ENCODE measurements around the gene KIF26B.

KIF26B gene

DNA sequence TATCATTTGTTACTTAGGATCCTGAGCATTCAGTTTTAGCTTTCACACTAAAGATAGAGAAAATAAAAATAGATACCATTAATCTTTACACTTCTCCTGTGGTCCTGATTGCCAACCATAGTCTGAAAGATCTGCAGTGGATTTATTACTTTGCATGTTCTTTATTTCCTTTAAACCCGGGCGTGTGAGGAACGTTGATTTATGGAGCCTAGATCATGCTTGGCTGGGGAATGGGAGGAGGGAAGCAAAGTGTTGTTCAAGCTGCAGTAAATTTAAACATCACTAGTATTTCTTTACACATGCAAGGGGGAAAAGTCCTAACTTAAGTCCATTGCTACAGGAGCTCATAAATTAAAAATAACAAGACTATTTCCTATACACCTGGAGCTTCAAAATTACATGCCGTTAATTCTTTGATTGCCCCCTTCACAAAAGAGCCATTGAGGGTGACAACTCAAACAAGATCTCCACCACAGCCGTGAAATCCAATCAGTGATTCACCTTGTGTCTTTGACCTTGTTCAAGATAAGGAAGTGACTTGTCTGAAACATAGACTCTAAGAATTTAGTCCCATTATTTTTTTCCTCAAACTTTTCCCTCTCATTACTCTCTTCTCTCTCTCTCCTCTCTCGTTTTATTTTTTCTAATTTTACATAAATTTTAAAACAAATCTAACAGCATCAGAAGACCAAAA is 282.7 kb downstream of the KIF26B start:
- no peak for DNase-seq

DNA sequence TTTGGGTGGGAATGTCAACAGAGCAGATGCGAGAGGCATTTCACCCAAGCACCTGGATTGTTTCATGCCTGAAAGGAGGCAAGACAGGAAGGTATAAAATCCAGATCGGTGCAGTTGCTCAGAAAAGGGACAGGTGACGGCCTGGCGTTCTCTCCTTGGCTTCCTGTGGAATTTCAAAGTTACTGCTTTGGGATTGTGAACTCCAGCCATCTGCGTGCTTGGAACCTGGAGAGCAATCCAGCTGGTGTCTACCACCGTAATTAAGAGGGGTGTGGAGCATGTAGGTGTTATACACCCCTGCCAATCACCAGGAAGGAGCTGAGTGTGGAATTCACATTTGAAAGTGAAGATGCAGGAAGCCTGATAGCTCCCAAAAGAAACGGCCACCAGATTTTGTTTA is 286.1 kb downstream of the KIF26B start:
- no peak for DNase-seq

DNA sequence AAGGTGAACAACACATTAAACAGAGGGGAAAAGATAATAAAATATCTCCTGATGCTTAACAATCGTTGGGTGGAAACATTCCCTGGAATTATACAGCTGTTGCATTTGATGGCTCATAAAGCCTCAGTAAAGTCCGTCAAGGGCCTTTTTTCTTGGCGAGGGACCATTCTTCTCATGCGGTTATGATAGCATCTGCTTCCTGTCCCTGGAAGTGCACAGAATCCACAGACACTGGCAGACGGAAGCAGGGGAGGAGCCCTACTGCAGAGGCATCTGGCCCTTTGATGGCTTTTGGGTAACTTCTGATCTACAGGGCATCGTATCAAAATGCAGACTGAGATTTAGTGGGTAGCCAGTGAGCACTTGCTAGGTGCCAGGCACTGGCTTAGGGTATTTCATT is 286.9 kb downstream of the KIF26B start:
- no peak for DNase-seq

DNA sequence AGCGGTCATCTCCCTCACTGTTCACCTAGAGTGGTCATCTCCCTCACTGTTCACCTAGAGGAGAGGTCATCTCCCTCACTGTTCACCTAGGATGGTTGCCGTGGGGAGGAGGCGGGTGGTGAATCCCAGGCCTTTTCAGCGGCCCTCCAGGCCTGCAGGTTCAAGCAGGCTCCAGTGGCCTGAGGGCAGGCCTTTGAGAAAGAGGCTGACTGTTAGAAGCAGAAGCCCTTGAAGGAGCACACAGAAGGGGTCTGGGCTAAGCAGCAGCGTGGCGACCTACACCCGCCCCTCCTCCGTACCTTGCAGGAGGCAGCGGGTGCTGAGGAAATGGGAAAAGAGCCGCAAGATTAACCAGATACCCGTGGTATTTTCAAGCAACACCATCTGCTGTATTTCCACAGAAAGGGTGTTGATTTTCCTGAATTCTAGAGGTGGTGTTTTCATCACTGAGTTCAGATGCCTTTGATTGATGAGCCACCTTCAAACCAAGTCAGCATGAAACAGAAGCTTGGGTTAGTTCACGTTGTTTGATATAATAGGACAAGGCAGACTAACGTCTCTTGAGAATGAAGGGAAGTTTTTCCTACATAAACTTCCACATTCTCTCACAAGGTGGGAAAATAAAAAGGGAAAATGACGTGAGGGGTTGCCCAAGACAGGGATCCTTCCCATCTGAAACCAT is 289.5 kb downstream of the KIF26B start:
- no peak for DNase-seq

DNA sequence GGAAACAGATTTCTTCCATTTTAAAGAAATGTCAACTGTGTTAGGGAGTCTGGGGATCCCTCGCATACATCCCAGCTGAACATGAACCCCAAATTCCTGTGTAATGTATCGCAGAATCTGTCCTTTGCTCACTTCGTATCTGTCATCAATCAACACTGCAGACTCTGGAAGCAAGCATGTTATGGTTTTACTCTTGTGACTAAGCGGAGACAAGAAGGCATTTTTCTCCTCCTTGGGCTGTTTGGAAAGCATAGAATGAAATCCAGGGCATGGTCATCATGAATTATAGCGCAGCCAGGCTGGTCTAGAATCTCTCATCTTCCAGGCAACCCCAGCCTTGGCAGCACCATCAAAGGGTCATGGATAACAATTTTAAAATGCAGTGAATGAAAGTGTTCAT is 290.2 kb downstream of the KIF26B start:
- DNase-seq: no peak

DNA sequence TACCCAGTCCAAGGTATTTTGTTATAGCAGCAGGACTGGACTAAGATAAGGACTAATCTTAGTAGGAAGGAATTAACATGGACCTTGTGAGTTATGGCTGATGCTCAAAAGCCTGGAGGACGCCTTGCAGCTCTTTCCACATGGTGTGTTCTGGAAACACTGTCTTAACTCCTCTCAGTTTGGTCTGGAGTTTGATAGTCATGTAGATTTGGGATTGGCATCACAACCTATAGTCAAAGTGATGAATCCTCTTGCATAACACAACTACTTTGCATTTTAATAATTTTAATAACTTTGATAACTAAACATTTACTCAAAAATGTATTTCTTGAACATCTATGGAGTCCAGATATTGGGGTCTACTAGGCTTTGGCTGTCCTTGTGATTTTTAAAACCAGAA is 293.7 kb downstream of the KIF26B start:
- no peak for DNase-seq

DNA sequence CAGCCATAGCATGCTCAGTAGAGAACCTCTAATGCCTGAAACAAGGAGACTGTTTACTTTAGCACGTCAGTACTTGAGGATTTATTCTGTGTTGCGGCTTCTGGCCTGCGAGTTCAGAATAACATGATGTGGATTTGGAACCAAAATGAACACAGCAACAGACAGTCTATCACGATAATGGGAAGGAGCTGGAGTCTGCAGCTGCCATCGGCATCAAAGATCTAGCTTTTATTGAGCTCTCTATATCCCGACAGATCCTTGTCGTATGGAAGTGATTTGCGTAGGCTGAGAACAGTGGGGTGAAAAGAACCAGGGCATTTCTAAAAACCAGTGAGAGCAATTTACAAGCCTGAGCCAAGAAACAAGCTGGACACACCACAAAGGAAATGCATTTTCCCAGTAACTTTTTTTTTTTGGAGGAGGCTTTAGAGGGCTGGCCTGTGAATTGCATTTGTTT is 294.2 kb downstream of the KIF26B start:
- DNase-seq: no peak

DNA sequence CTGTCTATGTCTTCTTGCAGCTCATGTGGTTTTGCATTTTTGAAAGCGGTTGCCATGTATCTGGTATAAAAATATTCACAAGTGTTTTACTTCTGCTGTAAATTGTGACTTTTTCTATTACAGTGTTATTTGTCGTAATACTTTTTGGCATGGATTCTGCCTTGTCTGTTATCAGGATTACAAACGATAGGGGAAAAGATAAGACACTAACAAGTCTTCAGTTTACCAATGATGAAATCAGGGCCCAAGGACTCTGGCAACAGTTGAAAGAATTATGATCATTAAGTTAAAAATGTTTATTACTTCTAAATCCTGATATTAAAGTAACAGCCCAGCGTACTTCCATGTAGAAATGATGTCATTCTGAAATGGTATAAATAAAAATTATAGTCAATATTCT is 298.8 kb downstream of the KIF26B start:
- no peak for DNase-seq

DNA sequence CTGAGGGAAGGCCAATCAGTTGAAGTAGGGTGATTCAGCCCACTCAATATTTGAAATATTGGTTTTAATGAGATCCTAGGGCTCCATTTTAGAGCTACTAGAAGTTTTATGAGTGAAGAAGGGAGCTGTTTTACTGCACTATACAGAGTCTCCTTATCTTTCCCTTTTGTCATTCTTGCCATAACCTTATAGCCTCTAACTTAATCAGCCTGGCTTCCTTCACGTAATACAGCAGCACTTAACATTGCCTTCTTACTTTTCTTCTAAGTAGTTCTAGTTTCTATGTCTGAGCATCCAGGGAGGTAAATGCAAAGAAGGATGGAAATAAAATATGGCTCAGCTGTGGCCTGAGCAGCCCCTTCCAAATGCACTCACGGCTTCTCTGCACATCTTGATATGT is 299.3 kb downstream of the KIF26B start:
- DNase-seq: no peak

DNA sequence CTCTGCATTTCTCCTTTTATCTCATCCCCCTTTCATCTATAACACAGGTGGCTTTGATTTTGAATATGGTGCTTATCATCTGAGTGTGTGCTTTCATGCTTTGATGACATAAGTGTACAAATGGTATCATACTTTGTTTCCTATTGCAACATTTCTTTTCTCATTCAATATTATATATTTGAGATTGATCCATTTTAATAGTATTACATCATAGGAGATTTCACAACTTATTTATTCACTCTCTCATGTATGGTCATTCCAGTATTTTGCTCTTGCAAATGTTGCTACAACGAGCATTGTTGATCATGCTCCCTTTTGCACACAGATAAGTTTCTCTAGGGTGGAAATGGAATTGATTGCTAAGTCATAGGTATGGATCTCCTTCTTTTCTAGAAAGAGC is 302.8 kb downstream of the KIF26B start:
- no peak for DNase-seq

DNA sequence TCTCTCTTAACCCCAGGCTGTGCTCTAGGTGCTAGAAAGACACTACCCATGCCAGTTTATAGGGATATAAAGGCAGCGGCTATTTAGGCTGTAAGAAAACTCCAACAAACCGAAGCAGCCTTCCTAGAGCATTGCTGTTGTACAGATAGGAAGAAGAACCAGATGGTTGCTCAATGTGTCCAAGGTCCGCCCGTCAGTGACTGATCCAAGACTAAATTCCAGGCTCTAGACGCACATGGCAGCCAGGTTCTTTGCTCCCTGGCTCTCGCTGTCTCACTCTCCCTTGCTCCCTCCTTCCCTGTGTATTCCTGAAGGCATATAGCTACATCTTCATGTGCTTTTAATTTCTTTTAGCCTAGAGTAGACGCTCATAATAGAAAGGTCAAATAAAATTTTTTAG is 303.4 kb downstream of the KIF26B start:
- no peak for DNase-seq

DNA sequence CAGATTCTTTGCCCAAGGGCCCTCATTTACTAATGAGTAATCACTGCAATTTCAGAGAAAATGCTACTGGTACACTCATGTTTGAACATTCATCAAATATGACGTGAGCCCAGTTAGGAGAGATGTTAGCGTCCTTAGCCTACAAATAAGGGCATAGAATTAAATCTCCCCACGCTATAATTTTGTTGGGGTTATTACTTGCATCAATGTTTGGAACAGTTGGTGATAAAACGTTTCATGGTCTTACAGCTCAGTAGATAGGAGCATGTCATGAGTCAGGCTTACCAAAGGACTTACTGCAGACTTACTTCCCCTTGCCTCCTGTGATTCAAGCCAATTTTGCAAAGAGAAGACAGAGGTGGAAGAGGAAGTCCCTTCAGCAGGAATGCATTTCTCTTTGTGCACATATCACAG is 304.0 kb downstream of the KIF26B start:
- DNase-seq: no peak

DNA sequence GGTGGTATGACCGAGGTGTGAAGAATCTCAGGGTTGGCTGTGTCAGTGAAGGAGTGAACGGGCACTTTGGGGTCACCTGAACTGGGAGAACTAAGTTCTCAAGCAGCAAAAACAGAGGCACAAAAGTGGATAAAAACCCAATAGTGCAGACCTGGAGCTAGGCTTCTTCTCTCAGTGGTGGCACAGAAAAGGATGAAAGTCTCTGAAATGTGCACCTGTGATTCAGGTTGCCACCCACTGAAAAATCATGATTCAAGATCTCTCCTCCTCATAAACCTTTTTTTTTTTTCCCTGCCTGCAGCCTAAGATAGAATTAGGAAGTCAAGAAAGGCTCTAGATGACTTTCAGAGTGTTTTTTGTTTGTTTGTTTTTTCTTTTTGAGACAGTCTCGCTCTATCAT is 304.8 kb downstream of the KIF26B start:
- no peak for DNase-seq

DNA sequence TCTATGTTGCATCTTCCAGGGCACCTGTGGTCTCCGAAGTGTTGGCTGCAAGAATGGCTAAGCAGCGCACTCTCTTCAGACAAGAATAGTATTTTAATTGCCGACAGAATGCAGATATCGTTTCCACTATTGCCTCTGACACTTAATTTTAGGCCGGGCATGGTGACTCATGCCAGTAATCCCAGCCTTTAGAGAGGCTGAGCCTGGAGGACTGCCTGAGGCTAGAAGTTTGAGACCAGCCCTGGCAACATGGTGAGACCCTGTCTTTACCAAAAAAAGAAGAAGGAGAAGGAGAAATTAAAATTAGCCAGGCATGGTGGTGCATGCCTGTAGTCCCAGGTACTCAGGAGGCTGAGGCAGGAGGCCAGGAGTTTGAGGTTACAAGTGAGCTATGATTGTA is 306.9 kb downstream of the KIF26B start:
- no peak for DNase-seq

DNA sequence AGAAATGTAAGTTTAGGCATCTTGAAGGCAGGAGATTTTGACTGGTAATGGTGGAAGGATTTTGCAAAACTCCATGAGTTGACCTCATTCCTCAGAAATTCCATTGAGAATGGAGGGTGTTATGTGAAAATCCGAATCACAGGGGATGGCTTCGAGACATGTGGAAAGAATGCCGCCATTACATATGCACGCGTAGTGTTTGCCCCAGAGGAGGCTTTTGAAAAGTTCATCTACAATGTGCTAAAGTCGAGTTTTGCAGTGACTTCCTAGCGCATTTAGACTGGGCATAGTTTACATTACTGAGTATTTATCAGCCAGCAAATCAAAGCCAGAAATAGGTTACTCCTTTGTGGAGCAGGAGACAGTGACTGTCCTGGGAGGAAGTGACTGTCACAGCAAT is 307.4 kb downstream of the KIF26B start:
- no peak for DNase-seq

DNA sequence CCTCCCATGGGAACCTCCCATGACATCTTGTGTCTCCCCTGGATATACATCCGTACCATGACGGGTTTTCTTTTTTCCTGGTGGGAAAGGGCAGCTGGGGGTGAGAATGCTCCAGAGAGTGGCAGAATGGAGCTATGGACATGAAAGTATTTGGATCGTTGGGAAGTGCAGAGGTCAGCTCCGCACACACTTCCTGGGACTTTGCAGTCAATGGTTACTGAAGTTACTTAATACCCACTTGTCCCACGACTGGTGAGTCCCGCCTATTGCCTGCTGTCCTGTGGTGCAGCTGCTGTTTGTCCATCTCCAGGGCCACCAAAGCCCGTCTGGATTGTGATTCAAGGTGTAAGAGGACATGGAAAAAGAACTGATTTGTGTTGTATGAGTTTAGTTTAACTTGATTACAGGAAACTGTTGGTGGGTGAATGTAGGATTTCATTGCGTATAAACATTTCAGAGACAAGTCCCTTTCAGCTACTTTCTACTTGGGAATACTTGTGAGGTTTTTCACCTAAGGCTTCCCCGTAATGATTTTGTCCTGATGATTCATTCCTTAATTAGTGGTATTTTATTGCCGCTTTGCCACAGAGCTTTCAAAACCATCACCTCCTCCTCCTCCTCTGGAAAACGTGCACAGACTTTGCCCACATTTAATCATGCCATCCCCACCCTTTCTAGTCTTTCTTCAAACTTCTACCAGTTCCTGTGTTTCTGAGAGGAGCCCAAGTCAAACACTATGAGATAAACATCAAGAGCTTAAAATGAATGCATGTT is 308.8 kb downstream of the KIF26B start:
- no peak for DNase-seq

DNA sequence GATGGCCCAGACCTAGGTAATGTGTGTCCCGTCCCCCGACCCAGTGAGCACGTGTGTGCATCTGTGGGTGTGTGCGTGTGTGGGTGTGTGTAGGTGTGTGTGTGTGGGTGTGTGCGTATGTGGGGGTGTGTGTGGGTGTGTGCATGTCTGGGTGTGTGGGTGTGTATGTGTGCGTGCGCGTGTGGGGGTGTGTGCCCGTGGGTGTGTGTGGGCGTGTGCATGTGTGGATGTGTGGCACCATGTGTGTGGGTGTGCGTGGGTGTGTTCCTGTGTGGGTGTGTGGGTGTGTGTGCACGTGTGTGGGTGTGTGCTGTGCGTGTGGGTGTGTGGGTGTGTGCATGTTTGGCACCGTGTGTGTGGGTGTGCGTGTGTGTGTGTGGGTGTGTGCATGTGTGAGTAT is 309.5 kb downstream of the KIF26B start:
- DNase-seq: no peak

DNA sequence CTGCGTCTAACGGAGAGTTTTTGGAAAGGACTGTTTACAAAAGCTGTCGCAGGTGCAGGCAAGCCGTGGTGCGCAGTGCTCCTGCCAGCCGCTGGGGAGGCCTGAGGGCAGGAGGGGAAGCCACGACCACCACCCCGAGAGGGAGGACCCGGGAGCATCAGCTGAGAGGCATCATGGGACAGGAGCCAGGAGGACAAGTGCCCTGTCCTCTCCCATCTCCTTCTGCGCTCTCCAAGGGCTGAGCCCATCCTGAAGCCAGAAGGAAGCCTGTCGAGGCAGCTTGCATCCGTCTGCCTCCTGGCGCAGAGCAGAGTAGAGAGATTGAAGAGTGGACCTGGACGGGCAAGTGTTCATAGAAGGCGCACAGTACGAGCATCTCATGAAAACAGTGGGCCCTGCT is 310.9 kb downstream of the KIF26B start:
- no peak for DNase-seq

DNA sequence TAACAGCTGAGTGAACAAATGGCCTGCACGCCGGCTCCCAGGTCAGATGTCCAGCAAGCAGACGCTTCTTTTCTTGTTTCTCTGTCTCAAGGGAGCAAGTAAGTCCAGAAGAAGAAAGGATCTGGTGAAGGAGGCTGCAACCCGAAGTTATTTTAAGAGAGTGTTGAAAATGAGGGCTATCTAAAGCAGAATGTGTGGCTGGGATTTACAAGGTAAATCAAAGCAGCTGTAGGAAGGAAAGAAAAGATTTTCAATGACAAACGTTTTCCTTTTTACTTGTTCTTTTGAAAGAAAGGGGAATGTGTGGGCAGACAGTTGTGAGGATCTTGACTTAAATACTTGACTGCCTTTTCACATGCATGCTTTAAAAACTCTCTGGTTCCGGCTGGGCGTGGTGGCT is 311.5 kb downstream of the KIF26B start:
- no peak for DNase-seq

DNA sequence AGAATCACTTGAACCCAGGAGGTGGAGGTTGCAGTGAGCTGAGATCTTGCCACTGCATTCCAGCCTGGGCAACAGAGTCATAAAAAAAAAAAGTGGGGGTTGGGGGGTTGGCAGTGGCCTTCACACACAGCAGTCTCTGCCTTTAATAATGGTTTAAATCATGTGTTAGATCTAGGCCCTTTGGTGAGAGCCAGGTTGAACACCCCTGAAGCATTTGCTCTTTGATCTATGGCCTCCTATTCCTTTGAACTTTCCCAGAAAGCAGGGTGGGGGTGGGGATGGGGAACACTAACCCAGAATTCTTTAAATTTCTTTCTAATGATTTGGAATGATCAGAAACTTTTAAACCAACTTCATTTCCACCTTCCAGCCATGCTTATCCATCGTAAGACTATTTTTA is 313.0 kb downstream of the KIF26B start:
- no peak for DNase-seq

DNA sequence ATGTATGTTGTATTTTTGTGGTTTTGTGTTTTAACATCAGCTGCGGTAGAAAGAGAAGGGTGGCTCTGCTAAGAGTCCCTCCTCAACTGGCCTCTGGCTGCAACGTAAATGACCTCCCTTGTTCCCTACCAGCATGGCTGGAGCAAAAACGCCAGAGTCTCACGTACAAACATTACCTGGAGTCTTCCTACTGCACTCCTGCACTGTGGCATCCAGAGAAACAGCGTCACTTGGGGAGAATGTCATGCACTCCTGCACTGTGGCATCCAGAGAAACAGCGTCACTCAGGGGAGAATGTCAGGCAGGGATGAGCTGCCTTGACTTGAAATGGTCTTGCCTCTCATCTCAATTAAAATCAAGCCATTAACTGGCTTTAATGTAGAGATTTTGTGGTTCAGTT is 314.2 kb downstream of the KIF26B start:
- no peak for DNase-seq

DNA sequence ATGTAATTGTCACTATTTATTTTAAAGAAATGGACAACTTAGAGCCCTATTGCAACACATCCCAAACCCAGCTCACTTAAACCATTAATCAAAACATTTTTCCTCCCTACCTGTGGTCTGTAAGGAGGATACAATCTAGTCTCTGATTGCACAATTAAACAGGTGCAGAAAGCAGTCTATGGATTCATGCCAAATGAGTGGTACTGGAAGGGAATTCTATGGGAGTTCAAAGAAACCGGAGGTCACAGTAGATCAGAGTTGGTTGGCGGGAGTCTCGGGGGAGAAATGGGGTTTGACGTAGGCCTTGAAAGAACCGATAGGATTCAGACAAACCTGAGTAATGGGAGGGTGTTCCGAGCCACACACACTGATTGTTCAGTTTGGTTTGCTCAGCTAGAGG is 314.9 kb downstream of the KIF26B start:
- no peak for DNase-seq

DNA sequence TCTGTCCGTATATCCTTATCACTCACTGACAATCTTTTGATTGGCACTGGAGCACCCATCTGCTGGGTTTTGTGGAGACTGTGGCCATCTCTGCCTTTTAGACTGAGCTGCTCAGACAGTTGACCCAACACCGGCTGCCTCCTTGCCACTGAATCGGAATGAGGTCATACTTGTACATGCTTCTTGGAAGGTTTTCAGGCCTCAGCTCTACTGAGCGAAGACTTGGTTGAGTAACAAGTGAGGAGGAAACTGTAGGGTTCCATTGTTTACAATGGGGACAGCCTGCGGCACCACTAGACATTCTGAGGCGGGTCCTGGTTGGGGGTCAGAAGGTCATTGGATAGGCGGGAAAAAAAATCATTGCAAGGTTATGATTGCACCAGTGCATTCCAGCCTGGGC is 320.3 kb downstream of the KIF26B start:
- no peak for DNase-seq

DNA sequence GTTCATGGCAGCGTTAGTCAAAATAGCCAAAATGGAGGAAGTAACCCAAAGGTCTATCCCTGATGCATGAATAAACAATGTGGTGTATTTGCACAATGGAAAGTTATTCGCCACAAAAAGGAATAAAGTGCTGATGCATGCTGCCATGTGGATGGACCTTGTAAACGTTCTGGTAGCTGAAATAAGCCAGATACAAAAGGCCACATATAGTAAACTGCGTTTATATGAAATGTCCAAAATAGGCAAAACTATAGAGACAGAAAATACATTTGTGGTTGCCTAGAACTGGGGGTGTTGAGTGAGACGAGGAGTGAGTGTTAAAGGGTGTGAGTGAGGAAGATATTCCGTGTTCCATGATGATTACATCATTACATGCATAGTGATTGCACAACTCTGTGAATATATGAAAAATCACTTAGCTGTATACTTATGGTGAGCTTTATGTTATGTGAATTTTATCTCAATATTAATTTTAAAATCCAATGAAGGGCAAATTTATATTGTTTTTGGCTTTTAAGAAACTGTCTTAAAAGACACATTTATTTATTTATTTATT is 321.3 kb downstream of the KIF26B start:
- no peak for DNase-seq
